ENCODE measurements around the gene LINC01488. TPM values are rescaled to one million over a fixed set of nuclear protein-coding genes. Genes with fewer than 3 reads are reported as not detected.

LINC01488 gene
- polyA plus RNA-seq, 1 of the 3 experiments (the other 2 are of a cell fraction): not detected

DNA sequence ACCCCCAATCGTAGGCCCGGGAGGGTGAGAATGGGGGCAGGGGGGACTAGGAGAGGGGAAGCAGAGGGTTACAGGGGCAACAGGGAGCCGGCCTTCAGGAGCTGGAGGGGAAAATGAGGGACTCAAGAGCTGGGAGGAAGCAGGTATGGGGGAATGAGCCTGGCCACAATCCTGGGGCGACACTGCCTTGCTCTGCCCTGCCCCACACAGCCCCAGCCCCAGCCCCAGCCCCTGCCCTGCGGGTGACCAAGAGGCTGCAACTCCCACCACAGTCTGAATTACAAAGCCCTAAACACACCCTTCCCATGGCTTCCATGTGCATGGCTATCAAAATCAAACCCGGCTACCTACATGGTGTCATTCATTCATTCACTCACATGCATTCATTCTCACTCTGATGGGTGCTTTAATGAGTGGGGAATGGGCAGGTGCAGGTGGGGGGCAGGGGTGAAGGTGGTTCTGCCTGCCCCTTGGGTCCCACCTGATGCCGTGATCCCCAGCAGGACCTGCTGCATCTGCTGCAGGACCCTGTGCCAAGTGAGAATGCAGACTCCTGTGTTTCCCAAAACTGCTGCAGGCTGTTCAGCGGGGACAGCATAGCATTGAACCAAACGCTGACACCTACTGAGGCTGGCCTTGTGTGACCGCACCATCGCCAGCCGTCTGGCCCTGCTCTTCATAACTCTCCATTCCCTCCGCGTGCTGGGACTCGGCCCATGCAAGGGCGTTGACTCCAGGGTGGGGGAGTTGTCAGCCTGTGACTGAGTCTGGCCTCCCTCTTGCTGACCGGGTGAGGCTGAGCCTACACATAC lies 9.5 kb upstream of the LINC01488 start (continued):
- TF ChIP-seq SIN3A (IDR thresholded peaks at IDR 0.05; ENCODE audit: borderline replicate concordance, low read depth, low read length): no peak
- TF ChIP-seq GABPA (IDR thresholded peaks at IDR 0.05; ENCODE audit: low read depth): no peak
- TF ChIP-seq JUND (IDR thresholded peaks at IDR 0.05): no peak
- TF ChIP-seq EP300 (IDR thresholded peaks at IDR 0.05; ENCODE audit: borderline replicate concordance in 1 of 2, low read depth in 1 of 2, low read length in 1 of 2): no peak
- no peak for TF ChIP-seq NFIC (IDR thresholded peaks at IDR 0.05; ENCODE audit: borderline replicate concordance)
- TF ChIP-seq ELF1 (IDR thresholded peaks at IDR 0.05): no peak
- no peak for TF ChIP-seq GATA2 (CRISPR knock-in tag; IDR thresholded peaks at IDR 0.05)

DNA sequence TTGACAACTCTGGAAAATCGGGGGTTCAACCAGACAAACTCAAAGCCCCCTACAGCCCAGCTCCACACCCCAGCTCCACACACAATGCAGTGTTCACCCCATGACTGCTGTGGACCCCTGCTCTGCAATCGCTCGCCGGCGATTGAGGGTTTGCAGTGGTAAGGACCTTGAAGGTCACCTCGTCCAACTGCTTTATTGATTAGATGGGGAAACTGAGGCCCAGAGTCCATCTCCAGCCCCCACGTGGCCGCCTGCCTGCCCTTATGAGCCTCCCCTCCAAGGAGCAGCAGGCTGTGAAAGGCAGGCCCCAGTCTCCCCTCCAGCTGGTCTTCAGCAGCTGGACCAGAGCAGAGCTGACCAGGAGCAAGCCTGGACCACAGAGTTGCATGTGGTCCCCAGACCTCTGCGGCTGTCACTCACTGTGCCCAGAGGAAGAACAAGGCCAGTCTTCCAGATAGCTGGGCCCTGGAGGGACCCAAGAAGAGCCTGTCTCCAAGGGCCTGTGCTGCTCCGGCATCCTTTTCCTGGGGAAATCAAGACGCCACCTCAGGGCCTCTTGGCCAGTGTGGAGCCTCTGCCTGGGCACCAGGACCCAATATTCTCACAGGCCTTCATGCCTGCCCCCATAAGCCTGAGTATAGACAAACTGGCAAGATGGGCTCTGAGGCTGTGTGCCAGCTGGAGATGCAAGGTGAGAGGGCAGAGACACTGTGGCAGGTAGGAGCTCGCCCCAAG lies 8.8 kb upstream of the LINC01488 start:
- POLR2A ChIA-PET: no interaction called here
- H4K20me1 ChIP-seq (ENCODE audit: insufficient read depth): no peaks in the 10 kb centered on the region
- WGBS (ENCODE audit: low lambda C conversion rate): 77% methylated on average over 11 of the region's 12 CpGs
- no peak overlapping the region for H3K27ac ChIP-seq (ENCODE audit: low read depth in 2 of 2, low read length in 1 of 2)
- H3K27me3 ChIP-seq (ENCODE audit: insufficient read depth): no peaks in the 10 kb centered on the region
- peaks cover 0 to 11% of the 10 kb centered on the region in 2 experiments; a peak in 1 of 4 replicates for H3K4me1 ChIP-seq (ENCODE audit: control insufficient read depth in 1 of 2, insufficient read depth in 2 of 2, low read depth in 1 of 2, low read length in 1 of 2)
- no peak overlapping the region for H3K4me3 ChIP-seq (ENCODE audit: low read depth in 2 of 2, low read length in 1 of 2)
- DNase-seq: no peak
- H3K79me2 ChIP-seq (ENCODE audit: insufficient read depth): no peaks in the 10 kb centered on the region
- H3F3A ChIP-seq (replicated peaks; ENCODE audit: insufficient read depth): no peaks in the 10 kb centered on the region
- H3K9me3 ChIP-seq: no peaks in the 10 kb centered on the region
- no peak overlapping the region for H2AFZ ChIP-seq (ENCODE audit: low read depth)
- no peaks in the 10 kb centered on the region for H3K36me3 ChIP-seq (replicated peaks in 1 of 2; ENCODE audit: control insufficient read depth in 1 of 2, insufficient read depth in 2 of 2, low read length in 1 of 2)
- no peak overlapping the region for H3K9ac ChIP-seq
- CTCF ChIA-PET: no interaction called here
- no peak overlapping the region for H3K4me2 ChIP-seq
- TF ChIP-seq MXI1 (IDR thresholded peaks at IDR 0.05; ENCODE audit: low read depth, low read length) (no peak), SMC3 (IDR thresholded peaks at IDR 0.05; ENCODE audit: low read depth, low read length) (no peak)
- TF ChIP-seq, protein P1, sequence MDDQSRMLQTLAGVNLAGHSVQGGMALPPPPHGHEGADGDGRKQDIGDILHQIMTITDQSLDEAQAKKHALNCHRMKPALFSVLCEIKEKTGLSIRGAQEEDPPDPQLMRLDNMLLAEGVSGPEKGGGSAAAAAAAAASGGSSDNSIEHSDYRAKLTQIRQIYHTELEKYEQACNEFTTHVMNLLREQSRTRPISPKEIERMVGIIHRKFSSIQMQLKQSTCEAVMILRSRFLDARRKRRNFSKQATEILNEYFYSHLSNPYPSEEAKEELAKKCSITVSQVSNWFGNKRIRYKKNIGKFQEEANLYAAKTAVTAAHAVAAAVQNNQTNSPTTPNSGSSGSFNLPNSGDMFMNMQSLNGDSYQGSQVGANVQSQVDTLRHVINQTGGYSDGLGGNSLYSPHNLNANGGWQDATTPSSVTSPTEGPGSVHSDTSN (IDR thresholded peaks at IDR 0.05): no peak
- H3K9me2 ChIP-seq: no peaks in the 10 kb centered on the region

DNA sequence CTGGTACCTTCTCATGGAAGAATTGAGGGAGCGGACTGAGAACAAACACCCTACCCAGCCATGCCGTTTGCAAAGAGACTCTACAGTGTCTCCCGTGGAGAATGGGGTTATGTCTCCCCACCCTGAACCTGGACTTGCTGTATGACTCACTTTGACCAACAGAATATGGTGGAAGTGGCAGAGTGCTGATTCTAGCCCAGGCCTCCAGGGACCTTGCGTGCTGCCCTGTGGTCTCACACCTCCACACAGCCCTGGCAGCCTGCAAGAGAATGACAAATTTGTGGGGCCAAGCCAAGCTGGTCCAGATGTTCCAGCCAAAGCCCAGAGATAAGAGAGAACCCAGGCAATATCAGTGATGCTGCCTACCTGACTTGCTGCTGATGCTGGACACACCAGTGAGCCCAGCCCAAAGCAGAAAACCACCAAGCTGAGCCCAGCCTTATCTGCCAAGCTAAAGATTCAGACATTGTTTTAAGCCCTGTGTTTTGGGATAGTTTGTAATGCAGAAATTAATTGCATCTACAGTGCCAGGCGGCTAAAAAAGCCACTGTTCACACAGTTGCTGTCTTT lies 8.1 kb upstream of the LINC01488 start:
- no peaks in the 10 kb centered on the region for H3F3A ChIP-seq (replicated peaks; ENCODE audit: insufficient read depth)
- TF ChIP-seq TCF12 (IDR thresholded peaks at IDR 0.05) (no peak), FOSL2 (IDR thresholded peaks at IDR 0.05; ENCODE audit: borderline replicate concordance, low read depth) (no peak), MXI1 (IDR thresholded peaks at IDR 0.05; ENCODE audit: low read depth, low read length) (no peak), FOXJ3 (CRISPR knock-in tag; IDR thresholded peaks at IDR 0.05) (no peak)
- TF ChIP-seq, protein P2, sequence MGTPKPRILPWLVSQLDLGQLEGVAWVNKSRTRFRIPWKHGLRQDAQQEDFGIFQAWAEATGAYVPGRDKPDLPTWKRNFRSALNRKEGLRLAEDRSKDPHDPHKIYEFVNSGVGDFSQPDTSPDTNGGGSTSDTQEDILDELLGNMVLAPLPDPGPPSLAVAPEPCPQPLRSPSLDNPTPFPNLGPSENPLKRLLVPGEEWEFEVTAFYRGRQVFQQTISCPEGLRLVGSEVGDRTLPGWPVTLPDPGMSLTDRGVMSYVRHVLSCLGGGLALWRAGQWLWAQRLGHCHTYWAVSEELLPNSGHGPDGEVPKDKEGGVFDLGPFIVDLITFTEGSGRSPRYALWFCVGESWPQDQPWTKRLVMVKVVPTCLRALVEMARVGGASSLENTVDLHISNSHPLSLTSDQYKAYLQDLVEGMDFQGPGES (IDR thresholded peaks at IDR 0.05; ENCODE audit: low read depth, low read length): no peak
- H3K36me3 ChIP-seq (replicated peaks in 1 of 2; ENCODE audit: control insufficient read depth in 1 of 2, insufficient read depth in 2 of 2, low read length in 1 of 2): no peaks in the 10 kb centered on the region
- H4K20me1 ChIP-seq (ENCODE audit: insufficient read depth): no peaks in the 10 kb centered on the region
- peaks cover 0 to 11% of the 10 kb centered on the region in 2 experiments; a peak in 1 of 4 replicates for H3K4me1 ChIP-seq (ENCODE audit: control insufficient read depth in 1 of 2, insufficient read depth in 2 of 2, low read depth in 1 of 2, low read length in 1 of 2)
- no peak overlapping the region for H2AFZ ChIP-seq (ENCODE audit: low read depth)
- DNase-seq: no peak
- H3K4me3 ChIP-seq (ENCODE audit: low read depth in 2 of 2, low read length in 1 of 2): no peak overlapping the region
- H3K9me3 ChIP-seq: no peaks in the 10 kb centered on the region
- no peak overlapping the region for H3K27ac ChIP-seq (ENCODE audit: low read depth in 2 of 2, low read length in 1 of 2)
- 86% methylated on average over 5 of the region's 5 CpGs for WGBS (ENCODE audit: low lambda C conversion rate)
- H3K9me2 ChIP-seq: no peaks in the 10 kb centered on the region
- no peaks in the 10 kb centered on the region for H3K27me3 ChIP-seq (ENCODE audit: insufficient read depth)
- POLR2A ChIA-PET: no interaction called here
- H3K4me2 ChIP-seq: no peak overlapping the region
- CTCF ChIA-PET: no interaction called here
- no peak overlapping the region for H3K9ac ChIP-seq
- no peaks in the 10 kb centered on the region for H3K79me2 ChIP-seq (ENCODE audit: insufficient read depth)
